Measurements from ENCODE around the gene KDM2B. TPM values are rescaled to one million over a fixed set of nuclear protein-coding genes. Genes with fewer than 3 reads are reported as not detected.

Gene KDM2B
- total and polyA plus RNA-seq, 2 experiments from 2014 or later = 30.8 to 82.1 TPM

- Histone ChIP-seq H3K4me1 (ENCODE audit: low read depth) (peaks cover 11% of the 10 kb centered on the region), H3K27me3 (no peaks in the 10 kb centered on the region), H3K9me3 (ENCODE audit: low read depth) (no peaks in the 10 kb centered on the region), H3K4me3 (no peak overlapping the region), H3K36me3 (no peaks in the 10 kb centered on the region), H3K27ac (no peak overlapping the region)
- TF ChIP-seq CTCF (IDR thresholded peaks at IDR 0.05; ENCODE audit: low read depth, low read length) = no peak
- no peak for DNase-seq (ENCODE audit: low read depth in 1 of 2, low spot score in 1 of 2)
Measured at GRCh38 chr12:121452985-121453360, 127.8 kb downstream of the KDM2B start.

- no peak overlapping the region for H3K27ac ChIP-seq
- no peak for DNase-seq (ENCODE audit: low read depth in 1 of 2, low spot score in 1 of 2)
- TF ChIP-seq CTCF (IDR thresholded peaks at IDR 0.05; ENCODE audit: low read depth, low read length) = no peak
Measured at GRCh38 chr12:121452340-121452984, 128.4 kb downstream of the KDM2B start.

GRCh38 chr12:121451961-121452339, 128.9 kb downstream of the KDM2B start:
- H3K27me3 ChIP-seq = no peaks in the 10 kb centered on the region
- no peak for TF ChIP-seq CTCF (IDR thresholded peaks at IDR 0.05; ENCODE audit: low read depth, low read length)
- H3K27ac ChIP-seq = no peak overlapping the region
- no peak overlapping the region for H3K4me3 ChIP-seq
- peaks cover 11% of the 10 kb centered on the region for H3K4me1 ChIP-seq (ENCODE audit: low read depth)
- no peaks in the 10 kb centered on the region for H3K36me3 ChIP-seq
- DNase-seq (ENCODE audit: low read depth in 1 of 2, low spot score in 1 of 2) = no peak
- no peaks in the 10 kb centered on the region for H3K9me3 ChIP-seq (ENCODE audit: low read depth)

More at GRCh38 chr12:121452340-121452984, 128.4 kb downstream of the KDM2B start:
- Histone ChIP-seq H3K4me1 (ENCODE audit: low read depth) (peaks cover 11% of the 10 kb centered on the region), H3K36me3 (no peaks in the 10 kb centered on the region), H3K4me3 (no peak overlapping the region), H3K27me3 (no peaks in the 10 kb centered on the region), H3K9me3 (ENCODE audit: low read depth) (no peaks in the 10 kb centered on the region)

- no peak for DNase-seq (ENCODE audit: low read depth in 1 of 2, low spot score in 1 of 2)
- no peaks in the 10 kb centered on the region for H3K9me3 ChIP-seq (ENCODE audit: low read depth)
- H3K36me3 ChIP-seq = no peaks in the 10 kb centered on the region
- no peak for TF ChIP-seq CTCF (IDR thresholded peaks at IDR 0.05; ENCODE audit: low read depth, low read length)
- no peak overlapping the region for H3K27ac ChIP-seq
- H3K4me1 ChIP-seq (ENCODE audit: low read depth) = no peaks in the 10 kb centered on the region
- no peak overlapping the region for H3K4me3 ChIP-seq
- H3K27me3 ChIP-seq = no peaks in the 10 kb centered on the region
Measured at GRCh38 chr12:121448771-121449315, 132.0 kb downstream of the KDM2B start.

GRCh38 chr12:121446750-121447149, 134.1 kb downstream of the KDM2B start:
- Histone ChIP-seq H3K36me3 (no peaks in the 10 kb centered on the region), H3K27ac (no peak overlapping the region), H3K4me3 (no peak overlapping the region), H3K27me3 (no peaks in the 10 kb centered on the region), H3K4me1 (ENCODE audit: low read depth) (no peaks in the 10 kb centered on the region), H3K9me3 (ENCODE audit: low read depth) (no peaks in the 10 kb centered on the region)
- DNase-seq (ENCODE audit: low read depth in 1 of 2, low spot score in 1 of 2) = no peak
- TF ChIP-seq CTCF (IDR thresholded peaks at IDR 0.05; ENCODE audit: low read depth, low read length) = no peak

Data from cardiac muscle cell (in vitro differentiated cells and primary cell).